ENCODE results near the gene DNMT3A. TPM values are rescaled to one million over a fixed set of nuclear protein-coding genes. Genes with fewer than 3 reads are reported as not detected.
A peak's percentile ranks its signal among the peaks of the same experiment; 100 is the strongest.

DNMT3A gene
- total RNA-seq, 1 donor from 2014 or later, result 12.9 TPM

DNA sequence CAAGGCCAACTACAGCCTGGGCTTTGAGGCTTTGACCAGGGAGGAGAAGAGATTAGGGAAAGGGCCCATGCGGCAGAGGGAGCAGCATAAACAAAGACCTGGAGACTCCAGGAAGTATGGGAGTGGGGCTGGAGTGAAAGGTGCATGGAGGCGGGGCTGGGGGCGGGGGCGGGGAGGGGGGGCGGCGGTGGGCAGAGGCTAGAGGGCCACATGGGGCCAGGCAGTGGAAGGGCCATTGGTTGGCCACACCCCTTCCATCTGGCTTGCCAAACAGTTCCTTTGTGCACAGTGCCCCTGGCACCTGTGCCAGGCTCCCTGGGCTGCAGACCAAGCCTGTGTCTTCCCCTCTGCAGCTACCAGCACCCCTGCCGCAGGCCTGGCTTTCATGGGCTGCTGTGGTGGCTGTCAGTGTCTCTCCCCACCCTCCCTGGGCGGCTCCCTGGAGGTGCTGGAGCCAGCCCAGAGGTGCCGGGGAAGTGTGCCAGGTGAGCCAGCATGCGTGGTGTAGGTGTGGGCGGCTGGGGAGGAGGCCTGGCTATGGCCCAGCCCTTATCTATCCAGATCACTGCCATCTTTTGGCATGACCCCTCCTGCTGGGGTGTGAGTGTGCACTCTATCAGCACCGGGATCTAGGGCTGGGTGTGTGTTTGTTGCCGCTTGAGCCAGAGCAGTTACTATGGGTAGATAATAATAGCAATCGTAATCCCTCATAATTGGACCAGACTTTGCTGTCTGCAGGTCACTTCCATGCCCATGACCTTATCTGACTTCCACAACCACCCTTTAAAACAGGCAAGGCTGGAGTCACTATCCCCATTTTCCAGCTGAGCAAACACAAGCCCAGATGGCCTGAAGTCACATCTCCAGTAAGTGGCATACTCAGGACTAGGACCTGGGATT, 30.5 kb downstream of the DNMT3A start:
- Histone ChIP-seq H3K27me3 (ENCODE audit: control insufficient read depth, insufficient read depth, low read length) (no peaks in the 10 kb centered on the region), H3K36me3 (ENCODE audit: control insufficient read depth, insufficient read depth, low read length) (peaks cover 5% of the 10 kb centered on the region), H3K4me3 (ENCODE audit: low read depth, low read length) (no peak overlapping the region)
- peak; percentile 52 for FAIRE-seq
- TF ChIP-seq, protein P1, sequence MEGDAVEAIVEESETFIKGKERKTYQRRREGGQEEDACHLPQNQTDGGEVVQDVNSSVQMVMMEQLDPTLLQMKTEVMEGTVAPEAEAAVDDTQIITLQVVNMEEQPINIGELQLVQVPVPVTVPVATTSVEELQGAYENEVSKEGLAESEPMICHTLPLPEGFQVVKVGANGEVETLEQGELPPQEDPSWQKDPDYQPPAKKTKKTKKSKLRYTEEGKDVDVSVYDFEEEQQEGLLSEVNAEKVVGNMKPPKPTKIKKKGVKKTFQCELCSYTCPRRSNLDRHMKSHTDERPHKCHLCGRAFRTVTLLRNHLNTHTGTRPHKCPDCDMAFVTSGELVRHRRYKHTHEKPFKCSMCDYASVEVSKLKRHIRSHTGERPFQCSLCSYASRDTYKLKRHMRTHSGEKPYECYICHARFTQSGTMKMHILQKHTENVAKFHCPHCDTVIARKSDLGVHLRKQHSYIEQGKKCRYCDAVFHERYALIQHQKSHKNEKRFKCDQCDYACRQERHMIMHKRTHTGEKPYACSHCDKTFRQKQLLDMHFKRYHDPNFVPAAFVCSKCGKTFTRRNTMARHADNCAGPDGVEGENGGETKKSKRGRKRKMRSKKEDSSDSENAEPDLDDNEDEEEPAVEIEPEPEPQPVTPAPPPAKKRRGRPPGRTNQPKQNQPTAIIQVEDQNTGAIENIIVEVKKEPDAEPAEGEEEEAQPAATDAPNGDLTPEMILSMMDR (IDR thresholded peaks at IDR 0.05; ENCODE audit: insufficient read depth, low read length, severe bottlenecking), result no peak
- peak; percentile 71 for DNase-seq (ENCODE audit: low read depth)

DNA sequence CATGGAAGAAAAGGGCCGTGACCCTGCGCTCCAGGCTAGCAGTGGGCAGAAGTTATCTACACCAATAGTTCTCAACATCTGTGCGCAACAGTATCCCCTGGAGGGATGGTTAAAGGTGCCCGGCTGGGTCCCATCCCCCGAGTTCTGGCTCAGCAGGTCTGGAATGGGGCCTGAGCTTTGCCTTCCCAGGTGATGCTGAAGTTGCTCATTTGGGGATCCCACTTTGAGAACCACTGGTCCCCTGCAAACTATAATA, 31.1 kb downstream of the DNMT3A start:
- TF ChIP-seq, protein P1 (IDR thresholded peaks at IDR 0.05; ENCODE audit: insufficient read depth, low read length, severe bottlenecking), result no peak
- FAIRE-seq (no peak), DNase-seq (ENCODE audit: low read depth) (no peak)
- Histone ChIP-seq H3K36me3 (ENCODE audit: control insufficient read depth, insufficient read depth, low read length) (peaks cover 5% of the 10 kb centered on the region), H3K27me3 (ENCODE audit: control insufficient read depth, insufficient read depth, low read length) (no peaks in the 10 kb centered on the region), H3K4me3 (ENCODE audit: low read depth, low read length) (no peak overlapping the region)

DNA sequence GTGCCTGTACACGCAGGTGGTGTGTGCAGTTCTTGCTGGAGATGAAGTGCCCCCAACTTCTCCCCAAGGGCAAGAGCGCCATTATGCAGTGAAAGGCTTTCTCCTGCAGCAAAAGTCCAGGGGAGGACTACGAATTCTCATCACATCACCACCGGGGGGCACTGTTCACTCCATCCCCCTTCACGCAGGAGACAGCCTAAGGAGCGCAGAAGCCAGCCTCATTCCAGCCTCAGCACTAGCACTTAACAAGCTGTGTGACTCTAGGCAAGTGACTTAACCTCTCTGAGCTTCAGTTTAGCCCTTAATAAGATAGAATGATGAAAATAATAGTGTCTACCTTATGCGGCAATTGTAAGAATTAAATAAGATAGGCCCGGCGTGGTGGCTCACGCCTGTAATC, 32.3 kb downstream of the DNMT3A start:
- peak; percentile 10 for DNase-seq (ENCODE audit: low read depth)
- TF ChIP-seq, protein P1 (IDR thresholded peaks at IDR 0.05; ENCODE audit: insufficient read depth, low read length, severe bottlenecking), result peak; percentile 40
- FAIRE-seq, result no peak
- peaks cover 5% of the 10 kb centered on the region for H3K36me3 ChIP-seq (ENCODE audit: control insufficient read depth, insufficient read depth, low read length)
- H3K4me3 ChIP-seq (ENCODE audit: low read depth, low read length), result no peak overlapping the region
- H3K27me3 ChIP-seq (ENCODE audit: control insufficient read depth, insufficient read depth, low read length), result no peaks in the 10 kb centered on the region

DNA sequence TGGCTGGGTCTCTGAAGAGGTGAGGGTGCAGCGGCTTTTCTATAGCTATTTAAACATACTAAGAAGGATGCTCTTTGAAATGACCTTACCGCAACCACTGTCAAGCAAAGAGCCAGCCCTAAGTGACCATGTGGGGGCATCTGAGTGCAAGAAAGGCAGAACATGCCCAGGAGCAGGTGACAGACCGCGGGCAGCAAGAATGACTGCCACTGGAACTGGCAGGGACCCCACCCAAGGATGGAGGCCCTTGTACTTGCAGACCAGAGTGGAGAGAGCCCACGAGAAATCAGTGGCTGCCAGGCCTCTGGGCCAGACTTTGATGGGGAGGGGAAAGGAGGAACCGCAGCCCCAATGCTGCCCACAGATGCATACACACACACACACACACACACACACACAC, 33.1 kb downstream of the DNMT3A start:
- TF ChIP-seq, protein P1 (IDR thresholded peaks at IDR 0.05; ENCODE audit: insufficient read depth, low read length, severe bottlenecking), result no peak
- no peaks in the 10 kb centered on the region for H3K27me3 ChIP-seq (ENCODE audit: control insufficient read depth, insufficient read depth, low read length)
- FAIRE-seq (no peak), DNase-seq (ENCODE audit: low read depth) (no peak)
- peaks cover 5% of the 10 kb centered on the region for H3K36me3 ChIP-seq (ENCODE audit: control insufficient read depth, insufficient read depth, low read length)
- no peak overlapping the region for H3K4me3 ChIP-seq (ENCODE audit: low read depth, low read length)

DNA sequence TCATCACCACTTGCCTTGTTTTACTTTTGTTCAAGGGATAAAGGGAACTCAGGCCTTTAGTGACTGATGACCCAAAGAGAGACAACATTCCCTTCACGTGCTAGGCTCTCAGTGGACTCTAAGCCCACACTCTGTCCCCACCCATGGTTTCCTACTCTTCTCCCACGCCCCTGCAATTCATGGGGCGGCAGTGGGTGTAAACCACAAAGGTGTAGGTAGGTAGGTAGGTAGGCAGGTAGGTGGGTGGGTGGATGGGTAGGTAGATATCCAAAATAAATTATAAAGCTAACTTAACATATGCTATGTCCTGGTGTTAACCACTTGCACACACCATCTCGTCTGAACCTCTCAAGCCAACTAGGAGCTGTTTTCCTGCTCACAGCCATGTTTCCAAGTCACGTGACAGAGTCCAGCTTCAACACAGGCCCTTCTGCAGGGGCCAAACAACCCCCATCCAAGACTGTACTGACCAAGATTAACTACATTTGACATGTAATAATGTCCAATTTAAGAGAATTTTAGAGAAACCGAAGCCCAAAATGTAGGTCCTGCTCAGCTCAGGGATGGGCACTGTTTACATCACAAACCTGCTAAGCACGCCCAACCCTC, 33.7 kb downstream of the DNMT3A start:
- H3K27me3 ChIP-seq (ENCODE audit: control insufficient read depth, insufficient read depth, low read length), result no peaks in the 10 kb centered on the region
- peaks cover 4% of the 10 kb centered on the region for H3K36me3 ChIP-seq (ENCODE audit: control insufficient read depth, insufficient read depth, low read length)
- FAIRE-seq (no peak), DNase-seq (ENCODE audit: low read depth) (no peak)
- no peak overlapping the region for H3K4me3 ChIP-seq (ENCODE audit: low read depth, low read length)
- TF ChIP-seq, protein P1 (IDR thresholded peaks at IDR 0.05; ENCODE audit: insufficient read depth, low read length, severe bottlenecking), result no peak

Measured in bronchial epithelial cell (primary cell).